Measurements from ENCODE around the gene PRCC. TPM values are rescaled to one million over a fixed set of nuclear protein-coding genes. Genes with fewer than 3 reads are reported as not detected.
A peak's percentile ranks its signal among the peaks of the same experiment; 100 is the strongest.

The PRCC gene
- total and polyA plus RNA-seq, 2 of the 13 experiments (the other 11 are each of a cell fraction or from before 2014, with no cell fraction given) = 24.2 to 40.5 TPM

DNA sequence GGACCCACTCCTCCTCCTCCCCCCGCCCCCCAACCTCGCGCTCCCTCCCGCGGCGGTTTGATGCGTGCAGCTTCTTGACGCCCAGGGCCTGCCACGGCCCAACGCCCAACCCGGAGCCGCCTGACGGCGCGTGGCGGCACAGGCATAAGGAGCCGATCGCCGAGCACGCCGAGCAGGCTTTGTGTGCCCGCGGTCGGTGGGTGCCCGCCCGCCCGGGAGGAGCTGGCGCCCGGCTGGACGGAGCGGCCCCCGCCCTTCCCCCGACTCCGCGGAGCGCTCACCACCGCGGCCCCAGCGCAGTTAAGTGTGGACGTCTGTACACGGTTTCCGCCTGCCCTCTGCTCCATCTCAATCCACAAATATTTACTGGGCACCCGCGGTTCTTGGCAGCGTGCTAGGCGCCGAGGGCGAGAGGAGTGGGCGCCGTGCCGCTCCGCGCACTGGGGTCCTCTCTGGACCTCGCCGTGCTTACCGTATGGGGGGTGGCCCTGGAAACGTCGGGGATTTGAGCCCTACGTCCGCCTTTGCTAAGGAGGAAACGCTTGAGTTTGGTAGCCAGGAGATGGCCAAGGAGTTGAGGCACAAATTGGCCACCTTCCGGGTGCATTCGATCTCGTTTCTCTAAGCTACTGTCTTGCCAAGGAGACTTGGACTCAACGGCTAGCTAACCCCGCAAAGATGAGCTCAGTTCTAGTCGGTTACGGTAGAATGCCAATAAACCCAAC lies 15.4 kb upstream of the PRCC start (continued):
- TF ChIP-seq, protein P1, sequence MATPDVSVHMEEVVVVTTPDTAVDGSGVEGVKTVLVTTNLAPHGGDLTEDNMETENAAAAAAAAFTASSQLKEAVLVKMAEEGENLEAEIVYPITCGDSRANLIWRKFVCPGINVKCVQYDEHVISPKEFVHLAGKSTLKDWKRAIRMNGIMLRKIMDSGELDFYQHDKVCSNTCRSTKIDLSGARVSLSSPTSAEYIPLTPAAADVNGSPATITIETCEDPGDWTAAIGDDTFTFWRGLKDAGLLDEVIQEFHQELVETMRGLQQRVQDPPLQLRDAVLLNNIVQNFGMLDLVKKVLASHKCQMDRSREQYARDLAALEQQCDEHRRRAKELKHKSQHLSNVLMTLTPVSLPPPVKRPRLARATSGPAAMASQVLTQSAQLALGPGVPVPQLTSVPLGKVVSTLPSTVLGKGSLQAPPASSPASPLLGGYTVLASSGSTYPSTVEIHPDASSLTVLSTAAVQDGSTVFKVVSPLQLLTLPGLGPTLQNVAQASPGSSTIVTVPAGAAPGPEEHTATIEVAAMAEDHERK (CRISPR knock-in tag; IDR thresholded peaks at IDR 0.05; ENCODE audit: low read depth) = peak; percentile 65
- TF ChIP-seq ZNF17 (CRISPR knock-in tag; IDR thresholded peaks at IDR 0.05) = no peak
- 0 out of 2 replicates have a peak, but pooled peaks have one; percentile 26 for TF ChIP-seq ZNF567 (CRISPR knock-in tag; IDR thresholded peaks at IDR 0.05; ENCODE audit: borderline replicate concordance)
- TF ChIP-seq SRSF4 (IDR thresholded peaks at IDR 0.05; ENCODE audit: low read depth, low read length, poor library complexity, severe bottlenecking) = no peak
- TF ChIP-seq, protein P2, sequence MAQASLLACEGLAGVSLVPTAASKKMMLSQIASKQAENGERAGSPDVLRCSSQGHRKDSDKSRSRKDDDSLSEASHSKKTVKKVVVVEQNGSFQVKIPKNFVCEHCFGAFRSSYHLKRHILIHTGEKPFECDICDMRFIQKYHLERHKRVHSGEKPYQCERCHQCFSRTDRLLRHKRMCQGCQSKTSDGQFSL (CRISPR knock-in tag; IDR thresholded peaks at IDR 0.05) = 0 out of 2 replicates have a peak, but pooled peaks have one; percentile 27
- TF ChIP-seq MAFG (CRISPR knock-in tag; IDR thresholded peaks at IDR 0.05) = no peak
- TF ChIP-seq ZNF83 (CRISPR knock-in tag; IDR thresholded peaks at IDR 0.05; ENCODE audit: borderline replicate concordance) = peak; percentile 64
- TF ChIP-seq ATF1 (CRISPR knock-in tag; IDR thresholded peaks at IDR 0.05) = no peak
- TF ChIP-seq, protein P3, sequence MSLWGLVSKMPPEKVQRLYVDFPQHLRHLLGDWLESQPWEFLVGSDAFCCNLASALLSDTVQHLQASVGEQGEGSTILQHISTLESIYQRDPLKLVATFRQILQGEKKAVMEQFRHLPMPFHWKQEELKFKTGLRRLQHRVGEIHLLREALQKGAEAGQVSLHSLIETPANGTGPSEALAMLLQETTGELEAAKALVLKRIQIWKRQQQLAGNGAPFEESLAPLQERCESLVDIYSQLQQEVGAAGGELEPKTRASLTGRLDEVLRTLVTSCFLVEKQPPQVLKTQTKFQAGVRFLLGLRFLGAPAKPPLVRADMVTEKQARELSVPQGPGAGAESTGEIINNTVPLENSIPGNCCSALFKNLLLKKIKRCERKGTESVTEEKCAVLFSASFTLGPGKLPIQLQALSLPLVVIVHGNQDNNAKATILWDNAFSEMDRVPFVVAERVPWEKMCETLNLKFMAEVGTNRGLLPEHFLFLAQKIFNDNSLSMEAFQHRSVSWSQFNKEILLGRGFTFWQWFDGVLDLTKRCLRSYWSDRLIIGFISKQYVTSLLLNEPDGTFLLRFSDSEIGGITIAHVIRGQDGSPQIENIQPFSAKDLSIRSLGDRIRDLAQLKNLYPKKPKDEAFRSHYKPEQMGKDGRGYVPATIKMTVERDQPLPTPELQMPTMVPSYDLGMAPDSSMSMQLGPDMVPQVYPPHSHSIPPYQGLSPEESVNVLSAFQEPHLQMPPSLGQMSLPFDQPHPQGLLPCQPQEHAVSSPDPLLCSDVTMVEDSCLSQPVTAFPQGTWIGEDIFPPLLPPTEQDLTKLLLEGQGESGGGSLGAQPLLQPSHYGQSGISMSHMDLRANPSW (CRISPR knock-in tag; IDR thresholded peaks at IDR 0.05; ENCODE audit: borderline replicate concordance) = no peak
- TF ChIP-seq, protein P4, sequence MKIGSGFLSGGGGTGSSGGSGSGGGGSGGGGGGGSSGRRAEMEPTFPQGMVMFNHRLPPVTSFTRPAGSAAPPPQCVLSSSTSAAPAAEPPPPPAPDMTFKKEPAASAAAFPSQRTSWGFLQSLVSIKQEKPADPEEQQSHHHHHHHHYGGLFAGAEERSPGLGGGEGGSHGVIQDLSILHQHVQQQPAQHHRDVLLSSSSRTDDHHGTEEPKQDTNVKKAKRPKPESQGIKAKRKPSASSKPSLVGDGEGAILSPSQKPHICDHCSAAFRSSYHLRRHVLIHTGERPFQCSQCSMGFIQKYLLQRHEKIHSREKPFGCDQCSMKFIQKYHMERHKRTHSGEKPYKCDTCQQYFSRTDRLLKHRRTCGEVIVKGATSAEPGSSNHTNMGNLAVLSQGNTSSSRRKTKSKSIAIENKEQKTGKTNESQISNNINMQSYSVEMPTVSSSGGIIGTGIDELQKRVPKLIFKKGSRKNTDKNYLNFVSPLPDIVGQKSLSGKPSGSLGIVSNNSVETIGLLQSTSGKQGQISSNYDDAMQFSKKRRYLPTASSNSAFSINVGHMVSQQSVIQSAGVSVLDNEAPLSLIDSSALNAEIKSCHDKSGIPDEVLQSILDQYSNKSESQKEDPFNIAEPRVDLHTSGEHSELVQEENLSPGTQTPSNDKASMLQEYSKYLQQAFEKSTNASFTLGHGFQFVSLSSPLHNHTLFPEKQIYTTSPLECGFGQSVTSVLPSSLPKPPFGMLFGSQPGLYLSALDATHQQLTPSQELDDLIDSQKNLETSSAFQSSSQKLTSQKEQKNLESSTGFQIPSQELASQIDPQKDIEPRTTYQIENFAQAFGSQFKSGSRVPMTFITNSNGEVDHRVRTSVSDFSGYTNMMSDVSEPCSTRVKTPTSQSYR (CRISPR knock-in tag; IDR thresholded peaks at IDR 0.05; ENCODE audit: borderline replicate concordance) = peak; percentile 39; the same call in 1 of the 2 replicates
- TF ChIP-seq ZNF230 (CRISPR knock-in tag; IDR thresholded peaks at IDR 0.05) = no peak
- TF ChIP-seq, protein P5, sequence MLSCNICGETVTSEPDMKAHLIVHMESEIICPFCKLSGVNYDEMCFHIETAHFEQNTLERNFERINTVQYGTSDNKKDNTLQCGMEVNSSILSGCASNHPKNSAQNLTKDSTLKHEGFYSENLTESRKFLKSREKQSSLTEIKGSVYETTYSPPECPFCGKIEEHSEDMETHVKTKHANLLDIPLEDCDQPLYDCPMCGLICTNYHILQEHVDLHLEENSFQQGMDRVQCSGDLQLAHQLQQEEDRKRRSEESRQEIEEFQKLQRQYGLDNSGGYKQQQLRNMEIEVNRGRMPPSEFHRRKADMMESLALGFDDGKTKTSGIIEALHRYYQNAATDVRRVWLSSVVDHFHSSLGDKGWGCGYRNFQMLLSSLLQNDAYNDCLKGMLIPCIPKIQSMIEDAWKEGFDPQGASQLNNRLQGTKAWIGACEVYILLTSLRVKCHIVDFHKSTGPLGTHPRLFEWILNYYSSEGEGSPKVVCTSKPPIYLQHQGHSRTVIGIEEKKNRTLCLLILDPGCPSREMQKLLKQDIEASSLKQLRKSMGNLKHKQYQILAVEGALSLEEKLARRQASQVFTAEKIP (CRISPR knock-in tag; IDR thresholded peaks at IDR 0.05; ENCODE audit: borderline replicate concordance) = no peak
- TF ChIP-seq, protein P6, sequence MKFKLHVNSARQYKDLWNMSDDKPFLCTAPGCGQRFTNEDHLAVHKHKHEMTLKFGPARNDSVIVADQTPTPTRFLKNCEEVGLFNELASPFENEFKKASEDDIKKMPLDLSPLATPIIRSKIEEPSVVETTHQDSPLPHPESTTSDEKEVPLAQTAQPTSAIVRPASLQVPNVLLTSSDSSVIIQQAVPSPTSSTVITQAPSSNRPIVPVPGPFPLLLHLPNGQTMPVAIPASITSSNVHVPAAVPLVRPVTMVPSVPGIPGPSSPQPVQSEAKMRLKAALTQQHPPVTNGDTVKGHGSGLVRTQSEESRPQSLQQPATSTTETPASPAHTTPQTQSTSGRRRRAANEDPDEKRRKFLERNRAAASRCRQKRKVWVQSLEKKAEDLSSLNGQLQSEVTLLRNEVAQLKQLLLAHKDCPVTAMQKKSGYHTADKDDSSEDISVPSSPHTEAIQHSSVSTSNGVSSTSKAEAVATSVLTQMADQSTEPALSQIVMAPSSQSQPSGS (CRISPR knock-in tag; IDR thresholded peaks at IDR 0.05) = peak; percentile 53; the same call in 1 of the 2 replicates
- peak; percentile 56; the same call in 1 of the 2 replicates for TF ChIP-seq HOXA9 (CRISPR knock-in tag; IDR thresholded peaks at IDR 0.05; ENCODE audit: borderline replicate concordance)
- no peak for TF ChIP-seq SOX6 (IDR thresholded peaks at IDR 0.05)
- TF ChIP-seq SOX6 (CRISPR knock-in tag; IDR thresholded peaks at IDR 0.05) = 0 out of 2 replicates have a peak, but pooled peaks have one; percentile 7
- TF ChIP-seq ZNF737 (CRISPR knock-in tag; IDR thresholded peaks at IDR 0.05; ENCODE audit: borderline replicate concordance) = no peak
- TF ChIP-seq NFATC3 (CRISPR knock-in tag; IDR thresholded peaks at IDR 0.05) = no peak
